SK-N-SH treated with all-trans-retinoic acid at 6 μM for 48 hours (cell line): Measurements from ENCODE around the gene COBL.

Source experiments
- ATAC-seq: fragments of 200-7000 bp; cut with Tn5 transposase; 3 replicates; pipeline ENCODE4 v1.9.1; 2020; ENCODE audit warnings: mild to moderate bottlenecking, moderate library complexity
- ARNTL ChIP-seq: fragments of 450-650 bp; formaldehyde crosslinking; IDR thresholded peaks from 2 replicates; pipeline ENCODE4 v1.5.0; 2020; ENCODE audit warnings: low read depth, mild to moderate bottlenecking, moderate library complexity, borderline replicate concordance
- BACH2 ChIP-seq: fragments of 250-450 bp; sonication (Bioruptor Pico); IDR thresholded peaks from 2 replicates; pipeline ENCODE4 v1.9.0; 2021; ENCODE audit warnings: mild to moderate bottlenecking, borderline replicate concordance
- CSDC2 ChIP-seq: fragments of 250-450 bp; sonication (Bioruptor Pico); IDR thresholded peaks from 2 replicates; pipeline ENCODE4 v1.5.0; 2020; ENCODE audit warnings: mild to moderate bottlenecking, moderate library complexity
- ESRRG ChIP-seq: fragments of 250-450 bp; sonication (Bioruptor Pico); IDR thresholded peaks from 2 replicates; pipeline ENCODE4 v1.6.1; 2021; ENCODE audit warnings: mild to moderate bottlenecking
- GLIS3 ChIP-seq: fragments of 250-450 bp; sonication (Bioruptor Pico); IDR thresholded peaks from 2 replicates; pipeline ENCODE4 v1.5.0; 2020; ENCODE audit warnings: mild to moderate bottlenecking, moderate library complexity
- ISL1 ChIP-seq: fragments of 250-450 bp; sonication (Bioruptor Pico); IDR thresholded peaks from 2 replicates; pipeline ENCODE4 v2.1.2; 2022; ENCODE audit warnings: mild to moderate bottlenecking, moderate library complexity
- OSR1 ChIP-seq: fragments of 250-450 bp; sonication (Bioruptor Pico); IDR thresholded peaks from 2 replicates; pipeline ENCODE4 v1.8.0; 2022; ENCODE audit warnings: moderate library complexity, mild to moderate bottlenecking, inconsistent platforms
- PPARA ChIP-seq: fragments of 250-450 bp; sonication (Bioruptor Pico); IDR thresholded peaks from 2 replicates; pipeline ENCODE4 v1.5.0; 2020; ENCODE audit warnings: mild to moderate bottlenecking, borderline replicate concordance
- RARB ChIP-seq: fragments of 250-450 bp; sonication (Bioruptor Pico); IDR thresholded peaks from 2 replicates; pipeline ENCODE4 v1.8.0; 2021; ENCODE audit warnings: mild to moderate bottlenecking, moderate library complexity
- SNAI2 ChIP-seq: fragments of 250-450 bp; sonication (Bioruptor Pico); IDR thresholded peaks from 2 replicates; pipeline ENCODE4 v1.5.0; 2020; ENCODE audit warnings: mild to moderate bottlenecking, moderate library complexity
- TCF4 ChIP-seq: fragments of 250-450 bp; sonication (Bioruptor Pico); IDR thresholded peaks from 2 replicates; pipeline ENCODE4 v1.8.0; 2021; ENCODE audit warnings: mild to moderate bottlenecking, moderate library complexity, borderline replicate concordance
- TOX ChIP-seq: fragments of 250-450 bp; sonication (Bioruptor Pico); IDR thresholded peaks from 2 replicates; pipeline ENCODE4 v1.8.0; 2021; ENCODE audit warnings: mild to moderate bottlenecking, moderate library complexity, borderline replicate concordance
- ZC3H10 ChIP-seq: fragments of 250-450 bp; sonication (Bioruptor Pico); IDR thresholded peaks from 2 replicates; pipeline ENCODE4 v1.5.1; 2021; ENCODE audit warnings: mild to moderate bottlenecking, moderate library complexity
- ZFP3 ChIP-seq: fragments of 250-450 bp; sonication (Bioruptor Pico); IDR thresholded peaks from 2 replicates; pipeline ENCODE4 v1.5.0; 2020; ENCODE audit warnings: mild to moderate bottlenecking, moderate library complexity
- ZFP30 ChIP-seq: fragments of 450-650 bp; formaldehyde crosslinking; IDR thresholded peaks from 2 replicates; pipeline ENCODE4 v1.5.0; 2022; ENCODE audit warnings: mild to moderate bottlenecking, moderate library complexity
- ZNF70 ChIP-seq: fragments of 450-650 bp; formaldehyde crosslinking; IDR thresholded peaks from 2 replicates; pipeline ENCODE4 v1.5.0; 2020; ENCODE audit warnings: mild to moderate bottlenecking, moderate library complexity
- ZNF8 ChIP-seq: fragments of 450-650 bp; formaldehyde crosslinking; IDR thresholded peaks from 2 replicates; pipeline ENCODE4 v1.5.0; 2020; ENCODE audit warnings: mild to moderate bottlenecking, moderate library complexity
- TF ChIP-seq, protein P1 (sequence below): fragments of 250-450 bp; sonication (Bioruptor Pico); IDR thresholded peaks from 2 replicates; pipeline ENCODE4 v1.5.1; 2020; ENCODE audit warnings: low read depth, mild to moderate bottlenecking, moderate library complexity
- TF ChIP-seq, protein P2 (sequence below): fragments of 250-450 bp; sonication (Bioruptor Pico); IDR thresholded peaks from 2 replicates; pipeline ENCODE4 v1.8.0; 2020; ENCODE audit warnings: mild to moderate bottlenecking, moderate library complexity, borderline replicate concordance
- TF ChIP-seq, protein P3 (sequence below): fragments of 250-450 bp; sonication (Bioruptor Pico); IDR thresholded peaks from 2 replicates; pipeline ENCODE4 v1.8.0; 2021; ENCODE audit warnings: low read depth, mild to moderate bottlenecking, moderate library complexity, borderline replicate concordance
- TF ChIP-seq, protein P4 (sequence below): fragments of 250-450 bp; sonication (Bioruptor Pico); IDR thresholded peaks from 2 replicates; pipeline ENCODE4 v1.5.0; 2020; ENCODE audit warnings: mild to moderate bottlenecking, moderate library complexity
- TF ChIP-seq, protein P5 (sequence below): fragments of 250-450 bp; sonication (Bioruptor Pico); IDR thresholded peaks from 2 replicates; pipeline ENCODE4 v1.5.1; 2021; ENCODE audit warnings: mild to moderate bottlenecking, moderate library complexity

The COBL gene

DNA sequence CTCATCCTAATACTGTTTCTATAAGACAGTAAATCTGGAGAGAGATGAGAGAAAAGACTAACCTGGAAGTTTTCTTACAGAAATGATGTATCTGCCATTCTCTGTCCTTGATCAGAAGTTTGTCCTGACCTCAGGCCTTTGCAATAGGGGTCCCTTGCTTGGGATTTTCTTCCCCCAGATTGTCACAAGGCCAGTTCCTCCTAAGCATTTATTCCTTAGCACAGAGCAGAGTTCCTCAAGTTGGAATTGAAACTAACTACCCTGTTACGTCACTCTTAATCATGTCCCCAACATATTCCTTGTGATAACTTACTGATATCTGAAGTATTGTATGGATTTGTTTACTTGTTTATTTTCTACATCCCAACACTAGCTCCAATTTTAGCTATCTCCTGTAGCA, 202.1 kb downstream of the COBL start:
- TF ChIP-seq ZNF70 (CRISPR knock-in tag) (no peak), RARB (no peak), SNAI2 (CRISPR knock-in tag) (no peak), OSR1 (CRISPR knock-in tag) (no peak), ZNF8 (no peak), ZC3H10 (CRISPR knock-in tag) (no peak), ARNTL (CRISPR knock-in tag) (no peak), BACH2 (no peak), CSDC2 (CRISPR knock-in tag) (no peak), PPARA (no peak)
- TF ChIP-seq, protein P1, sequence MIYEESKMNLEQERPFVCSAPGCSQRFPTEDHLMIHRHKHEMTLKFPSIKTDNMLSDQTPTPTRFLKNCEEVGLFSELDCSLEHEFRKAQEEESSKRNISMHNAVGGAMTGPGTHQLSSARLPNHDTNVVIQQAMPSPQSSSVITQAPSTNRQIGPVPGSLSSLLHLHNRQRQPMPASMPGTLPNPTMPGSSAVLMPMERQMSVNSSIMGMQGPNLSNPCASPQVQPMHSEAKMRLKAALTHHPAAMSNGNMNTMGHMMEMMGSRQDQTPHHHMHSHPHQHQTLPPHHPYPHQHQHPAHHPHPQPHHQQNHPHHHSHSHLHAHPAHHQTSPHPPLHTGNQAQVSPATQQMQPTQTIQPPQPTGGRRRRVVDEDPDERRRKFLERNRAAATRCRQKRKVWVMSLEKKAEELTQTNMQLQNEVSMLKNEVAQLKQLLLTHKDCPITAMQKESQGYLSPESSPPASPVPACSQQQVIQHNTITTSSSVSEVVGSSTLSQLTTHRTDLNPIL (CRISPR knock-in tag), result no peak
- TF ChIP-seq, protein P2, sequence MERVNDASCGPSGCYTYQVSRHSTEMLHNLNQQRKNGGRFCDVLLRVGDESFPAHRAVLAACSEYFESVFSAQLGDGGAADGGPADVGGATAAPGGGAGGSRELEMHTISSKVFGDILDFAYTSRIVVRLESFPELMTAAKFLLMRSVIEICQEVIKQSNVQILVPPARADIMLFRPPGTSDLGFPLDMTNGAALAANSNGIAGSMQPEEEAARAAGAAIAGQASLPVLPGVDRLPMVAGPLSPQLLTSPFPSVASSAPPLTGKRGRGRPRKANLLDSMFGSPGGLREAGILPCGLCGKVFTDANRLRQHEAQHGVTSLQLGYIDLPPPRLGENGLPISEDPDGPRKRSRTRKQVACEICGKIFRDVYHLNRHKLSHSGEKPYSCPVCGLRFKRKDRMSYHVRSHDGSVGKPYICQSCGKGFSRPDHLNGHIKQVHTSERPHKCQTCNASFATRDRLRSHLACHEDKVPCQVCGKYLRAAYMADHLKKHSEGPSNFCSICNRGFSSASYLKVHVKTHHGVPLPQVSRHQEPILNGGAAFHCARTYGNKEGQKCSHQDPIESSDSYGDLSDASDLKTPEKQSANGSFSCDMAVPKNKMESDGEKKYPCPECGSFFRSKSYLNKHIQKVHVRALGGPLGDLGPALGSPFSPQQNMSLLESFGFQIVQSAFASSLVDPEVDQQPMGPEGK (CRISPR knock-in tag), result no peak

DNA sequence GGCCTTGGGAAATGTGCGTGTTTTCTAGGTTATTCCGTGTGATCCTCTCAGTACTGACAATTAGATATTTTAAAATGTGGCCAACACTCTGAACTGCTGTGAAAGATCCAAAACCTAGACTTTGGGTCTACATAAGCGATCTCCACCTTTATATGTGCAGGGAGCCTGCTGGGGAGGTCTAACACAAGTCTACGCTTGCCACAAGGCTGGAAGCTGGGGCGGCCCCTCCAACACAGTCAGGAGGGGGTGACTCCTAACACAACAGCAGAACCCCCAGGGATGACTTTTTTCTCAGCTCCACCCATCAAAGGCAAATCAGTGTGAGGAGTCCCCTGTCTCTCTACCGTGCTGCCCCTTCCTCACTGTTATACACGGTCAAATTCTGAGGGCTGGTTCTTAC, 202.6 kb downstream of the COBL start:
- no peak for ATAC-seq
- TF ChIP-seq PPARA (no peak), CSDC2 (CRISPR knock-in tag) (no peak), TOX (CRISPR knock-in tag) (no peak), ZNF8 (no peak), ZFP30 (CRISPR knock-in tag) (no peak), ZNF70 (CRISPR knock-in tag) (no peak), ZC3H10 (CRISPR knock-in tag) (no peak), GLIS3 (CRISPR knock-in tag) (no peak)
- TF ChIP-seq, protein P3, sequence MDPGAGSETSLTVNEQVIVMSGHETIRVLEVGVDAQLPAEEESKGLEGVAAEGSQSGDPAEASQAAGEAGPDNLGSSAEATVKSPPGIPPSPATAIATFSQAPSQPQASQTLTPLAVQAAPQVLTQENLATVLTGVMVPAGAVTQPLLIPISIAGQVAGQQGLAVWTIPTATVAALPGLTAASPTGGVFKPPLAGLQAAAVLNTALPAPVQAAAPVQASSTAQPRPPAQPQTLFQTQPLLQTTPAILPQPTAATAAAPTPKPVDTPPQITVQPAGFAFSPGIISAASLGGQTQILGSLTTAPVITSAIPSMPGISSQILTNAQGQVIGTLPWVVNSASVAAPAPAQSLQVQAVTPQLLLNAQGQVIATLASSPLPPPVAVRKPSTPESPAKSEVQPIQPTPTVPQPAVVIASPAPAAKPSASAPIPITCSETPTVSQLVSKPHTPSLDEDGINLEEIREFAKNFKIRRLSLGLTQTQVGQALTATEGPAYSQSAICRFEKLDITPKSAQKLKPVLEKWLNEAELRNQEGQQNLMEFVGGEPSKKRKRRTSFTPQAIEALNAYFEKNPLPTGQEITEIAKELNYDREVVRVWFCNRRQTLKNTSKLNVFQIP (CRISPR knock-in tag), result no peak
- TF ChIP-seq, protein P1 (CRISPR knock-in tag), result no peak

More for the DNA sequence above, 202.1 kb downstream of the COBL start:
- ATAC-seq, result no peak

DNA sequence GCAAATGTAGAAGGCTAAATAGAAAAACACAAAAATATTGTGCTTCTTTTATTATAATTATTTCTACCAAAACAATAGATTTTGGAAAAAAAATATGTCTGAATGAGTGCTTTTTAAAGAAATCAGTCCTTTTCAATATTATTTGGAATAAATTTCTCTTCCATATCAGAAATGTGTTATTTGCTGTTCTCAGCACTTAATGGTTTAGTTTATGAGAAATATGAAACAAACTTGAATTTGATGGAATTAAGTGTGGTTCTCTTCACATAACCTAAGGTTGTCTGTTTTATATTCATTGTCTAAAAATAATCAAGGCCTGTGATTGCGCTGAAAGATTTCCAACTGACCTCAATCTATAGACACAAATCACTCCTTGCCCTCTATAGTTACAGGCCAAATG, 203.0 kb downstream of the COBL start:
- no peak for ATAC-seq
- TF ChIP-seq TCF4 (CRISPR knock-in tag), result no peak
- no peak for TF ChIP-seq CSDC2 (CRISPR knock-in tag)
- TF ChIP-seq PPARA, result no peak
- no peak for TF ChIP-seq SNAI2 (CRISPR knock-in tag)
- TF ChIP-seq, protein P2 (CRISPR knock-in tag), result no peak
- TF ChIP-seq OSR1 (CRISPR knock-in tag), result no peak
- TF ChIP-seq ZFP30 (CRISPR knock-in tag), result no peak
- no peak for TF ChIP-seq ZNF8
- no peak for TF ChIP-seq BACH2
- TF ChIP-seq TOX (CRISPR knock-in tag), result no peak
- no peak for TF ChIP-seq ESRRG (CRISPR knock-in tag)
- TF ChIP-seq ZNF70 (CRISPR knock-in tag), result no peak
- TF ChIP-seq ISL1 (CRISPR knock-in tag), result no peak
- TF ChIP-seq GLIS3 (CRISPR knock-in tag), result no peak
- TF ChIP-seq RARB, result no peak
- TF ChIP-seq, protein P4, sequence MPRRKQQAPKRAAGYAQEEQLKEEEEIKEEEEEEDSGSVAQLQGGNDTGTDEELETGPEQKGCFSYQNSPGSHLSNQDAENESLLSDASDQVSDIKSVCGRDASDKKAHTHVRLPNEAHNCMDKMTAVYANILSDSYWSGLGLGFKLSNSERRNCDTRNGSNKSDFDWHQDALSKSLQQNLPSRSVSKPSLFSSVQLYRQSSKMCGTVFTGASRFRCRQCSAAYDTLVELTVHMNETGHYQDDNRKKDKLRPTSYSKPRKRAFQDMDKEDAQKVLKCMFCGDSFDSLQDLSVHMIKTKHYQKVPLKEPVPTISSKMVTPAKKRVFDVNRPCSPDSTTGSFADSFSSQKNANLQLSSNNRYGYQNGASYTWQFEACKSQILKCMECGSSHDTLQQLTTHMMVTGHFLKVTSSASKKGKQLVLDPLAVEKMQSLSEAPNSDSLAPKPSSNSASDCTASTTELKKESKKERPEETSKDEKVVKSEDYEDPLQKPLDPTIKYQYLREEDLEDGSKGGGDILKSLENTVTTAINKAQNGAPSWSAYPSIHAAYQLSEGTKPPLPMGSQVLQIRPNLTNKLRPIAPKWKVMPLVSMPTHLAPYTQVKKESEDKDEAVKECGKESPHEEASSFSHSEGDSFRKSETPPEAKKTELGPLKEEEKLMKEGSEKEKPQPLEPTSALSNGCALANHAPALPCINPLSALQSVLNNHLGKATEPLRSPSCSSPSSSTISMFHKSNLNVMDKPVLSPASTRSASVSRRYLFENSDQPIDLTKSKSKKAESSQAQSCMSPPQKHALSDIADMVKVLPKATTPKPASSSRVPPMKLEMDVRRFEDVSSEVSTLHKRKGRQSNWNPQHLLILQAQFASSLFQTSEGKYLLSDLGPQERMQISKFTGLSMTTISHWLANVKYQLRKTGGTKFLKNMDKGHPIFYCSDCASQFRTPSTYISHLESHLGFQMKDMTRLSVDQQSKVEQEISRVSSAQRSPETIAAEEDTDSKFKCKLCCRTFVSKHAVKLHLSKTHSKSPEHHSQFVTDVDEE (CRISPR knock-in tag), result no peak
- TF ChIP-seq ZFP3 (CRISPR knock-in tag), result no peak
- TF ChIP-seq, protein P5, sequence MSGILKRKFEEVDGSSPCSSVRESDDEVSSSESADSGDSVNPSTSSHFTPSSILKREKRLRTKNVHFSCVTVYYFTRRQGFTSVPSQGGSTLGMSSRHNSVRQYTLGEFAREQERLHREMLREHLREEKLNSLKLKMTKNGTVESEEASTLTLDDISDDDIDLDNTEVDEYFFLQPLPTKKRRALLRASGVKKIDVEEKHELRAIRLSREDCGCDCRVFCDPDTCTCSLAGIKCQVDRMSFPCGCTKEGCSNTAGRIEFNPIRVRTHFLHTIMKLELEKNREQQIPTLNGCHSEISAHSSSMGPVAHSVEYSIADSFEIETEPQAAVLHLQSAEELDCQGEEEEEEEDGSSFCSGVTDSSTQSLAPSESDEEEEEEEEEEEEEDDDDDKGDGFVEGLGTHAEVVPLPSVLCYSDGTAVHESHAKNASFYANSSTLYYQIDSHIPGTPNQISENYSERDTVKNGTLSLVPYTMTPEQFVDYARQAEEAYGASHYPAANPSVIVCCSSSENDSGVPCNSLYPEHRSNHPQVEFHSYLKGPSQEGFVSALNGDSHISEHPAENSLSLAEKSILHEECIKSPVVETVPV (CRISPR knock-in tag), result no peak
